Hepatocyte (in vitro differentiated cells): Measurements from ENCODE around the gene HYCC2. TPM values are rescaled to one million over a fixed set of nuclear protein-coding genes. Genes with fewer than 3 reads are reported as not detected.
"Not testable (repeated sequence)": the region's sequence is repeated elsewhere in the genome, so short reads cannot be mapped to it uniquely, and the experiment has no call there.

ENCODE experiments used
- DNase-seq: peaks from one replicate; pipeline ENCODE4 v3.0.0-alpha.2; 2016; ENCODE audit warnings: low spot score
- H2AFZ ChIP-seq: fragments of 200-600 bp; sonication (generic); 2 replicates; pipeline ENCODE4 v1.6.0; 2016; ENCODE audit warnings: antibody characterized with exemption, mild to moderate bottlenecking
- H3K27ac ChIP-seq: fragments of 200-600 bp; sonication (generic); 2 replicates; pipeline ENCODE4 v1.5.1; 2016; ENCODE audit warnings: mild to moderate bottlenecking
- H3K27me3 ChIP-seq: fragments of 200-600 bp; sonication (generic); 2 replicates; pipeline ENCODE4 v1.6.1; 2016
- H3K36me3 ChIP-seq: fragments of 200-600 bp; sonication (generic); replicated peaks from 2 replicates; pipeline ENCODE4 v1.5.1; 2016; ENCODE audit warnings: low read depth; ENCODE audit not compliant: insufficient read depth
- H3K4me1 ChIP-seq: fragments of 200-600 bp; sonication (generic); 2 replicates; pipeline ENCODE4 v1.5.1; 2016; ENCODE audit warnings: mild to moderate bottlenecking, moderate library complexity; ENCODE audit not compliant: insufficient read depth
- H3K4me2 ChIP-seq: fragments of 200-600 bp; sonication (generic); 2 replicates; pipeline ENCODE4 v1.6.0; 2016
- H3K4me3 ChIP-seq: fragments of 200-600 bp; sonication (generic); 2 replicates; pipeline ENCODE4 v1.5.1; 2016; ENCODE audit warnings: mild to moderate bottlenecking
- H3K79me2 ChIP-seq: fragments of 200-600 bp; sonication (generic); 2 replicates; pipeline ENCODE4 v1.6.0; 2017; ENCODE audit warnings: mild to moderate bottlenecking
- H3K9me2 ChIP-seq: fragments of 200-600 bp; sonication (generic); replicated peaks from 2 replicates; pipeline ENCODE4 v1.6.0; 2017; ENCODE audit warnings: mild to moderate bottlenecking; ENCODE audit not compliant: insufficient read depth
- H3K9me3 ChIP-seq: fragments of 200-600 bp; sonication (generic); 2 replicates; pipeline ENCODE4 v1.5.1; 2016; ENCODE audit warnings: low read depth, mild to moderate bottlenecking
- H4K20me1 ChIP-seq: fragments of 200-600 bp; sonication (generic); 2 replicates; pipeline ENCODE4 v1.6.0; 2016; ENCODE audit warnings: mild to moderate bottlenecking; ENCODE audit not compliant: insufficient read depth, poor library complexity, severe bottlenecking
- EZH2 ChIP-seq: fragments of 200-600 bp; sonication (generic); IDR thresholded peaks from 2 replicates; pipeline ENCODE4 v1.6.1; 2016; ENCODE audit warnings: antibody characterized with exemption, mild to moderate bottlenecking, borderline replicate concordance
- EZH2phosphoT487 ChIP-seq: fragments of 200-600 bp; sonication (generic); IDR thresholded peaks from one replicate; pipeline ENCODE4 v1.6.1; 2018; ENCODE audit warnings: antibody characterized with exemption, mild to moderate bottlenecking, low read depth, moderate library complexity; ENCODE audit not compliant: unreplicated experiment, severe bottlenecking
- whole genome bisulfite sequencing: methylation state at CpG from one replicate; pipeline ENCODE4 v1.1.6; 2016; ENCODE audit warnings: low lambda C conversion rate; ENCODE audit errors: missing lambda C conversion rate; 5-methylcytosine and 5-hydroxymethylcytosine counted together
- polyA plus RNA-seq: library from polyadenylated mRNA; unstranded; fragments of >200 nt; fragmentation: Nextera tagmentation; extraction: Ambion mirVana; gene quantifications from 2 replicates; pipeline ENCODE4 v1.2.1, GENCODE V29; 2016
- total RNA-seq: library from RNA; depleted of rRNA; stranded (reverse); fragments of >200 nt; gene quantifications from 2 replicates; pipeline ENCODE4 v1.2.3, GENCODE V29; 2014
- TF ChIP-seq, protein P1 (sequence below): fragments of 200-600 bp; sonication (generic); IDR thresholded peaks from 2 replicates; pipeline ENCODE4 v1.5.1; 2016; ENCODE audit warnings: antibody characterized with exemption, mild to moderate bottlenecking; ENCODE audit not compliant: poor library complexity

The HYCC2 gene
- total and polyA plus RNA-seq, 2 experiments from 2014 or later = 6.7 to 9.7 TPM

DNA sequence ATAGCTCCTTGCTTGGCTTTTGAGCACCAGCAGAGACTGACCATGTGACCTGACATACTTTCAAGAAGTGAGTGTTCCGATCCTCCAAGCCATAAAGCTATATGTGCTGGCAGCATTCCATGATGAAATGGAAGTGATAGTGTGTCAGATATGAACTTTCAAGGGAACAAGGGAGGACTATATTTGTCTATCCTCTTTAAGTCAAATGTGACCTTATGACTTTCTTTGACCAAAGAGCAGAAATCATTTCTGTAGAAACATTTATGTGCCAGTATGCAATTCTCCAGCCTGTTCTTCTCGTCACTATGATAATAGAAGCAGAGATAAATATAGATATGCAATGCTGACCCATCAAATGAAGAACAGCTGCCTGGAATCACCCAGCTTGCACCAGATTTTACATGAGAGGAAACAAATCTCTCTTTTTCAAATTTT is 14.4 kb downstream of the HYCC2 start:
- Histone ChIP-seq H3K9me2 (no peaks in the 10 kb centered on the region), H3K9me3 (no peaks in the 10 kb centered on the region), H3K4me2 (peak overlapping the region; percentile 21), H2AFZ (no peak overlapping the region), H4K20me1 (no peaks in the 10 kb centered on the region), H3K36me3 (no peaks in the 10 kb centered on the region), H3K27ac (peak overlapping the region; percentile 72), H3K4me1 (peaks cover 14% of the 10 kb centered on the region), H3K4me3 (no peak overlapping the region), H3K79me2 (peaks cover 80% of the 10 kb centered on the region), H3K27me3 (no peaks in the 10 kb centered on the region)
- peak; percentile 46 for DNase-seq
- no peak for TF ChIP-seq EZH2phosphoT487
- no peak for TF ChIP-seq EZH2
- TF ChIP-seq, protein P1, sequence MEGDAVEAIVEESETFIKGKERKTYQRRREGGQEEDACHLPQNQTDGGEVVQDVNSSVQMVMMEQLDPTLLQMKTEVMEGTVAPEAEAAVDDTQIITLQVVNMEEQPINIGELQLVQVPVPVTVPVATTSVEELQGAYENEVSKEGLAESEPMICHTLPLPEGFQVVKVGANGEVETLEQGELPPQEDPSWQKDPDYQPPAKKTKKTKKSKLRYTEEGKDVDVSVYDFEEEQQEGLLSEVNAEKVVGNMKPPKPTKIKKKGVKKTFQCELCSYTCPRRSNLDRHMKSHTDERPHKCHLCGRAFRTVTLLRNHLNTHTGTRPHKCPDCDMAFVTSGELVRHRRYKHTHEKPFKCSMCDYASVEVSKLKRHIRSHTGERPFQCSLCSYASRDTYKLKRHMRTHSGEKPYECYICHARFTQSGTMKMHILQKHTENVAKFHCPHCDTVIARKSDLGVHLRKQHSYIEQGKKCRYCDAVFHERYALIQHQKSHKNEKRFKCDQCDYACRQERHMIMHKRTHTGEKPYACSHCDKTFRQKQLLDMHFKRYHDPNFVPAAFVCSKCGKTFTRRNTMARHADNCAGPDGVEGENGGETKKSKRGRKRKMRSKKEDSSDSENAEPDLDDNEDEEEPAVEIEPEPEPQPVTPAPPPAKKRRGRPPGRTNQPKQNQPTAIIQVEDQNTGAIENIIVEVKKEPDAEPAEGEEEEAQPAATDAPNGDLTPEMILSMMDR = no peak
- WGBS = 45% methylated on average over 2 of the region's 2 CpGs

DNA sequence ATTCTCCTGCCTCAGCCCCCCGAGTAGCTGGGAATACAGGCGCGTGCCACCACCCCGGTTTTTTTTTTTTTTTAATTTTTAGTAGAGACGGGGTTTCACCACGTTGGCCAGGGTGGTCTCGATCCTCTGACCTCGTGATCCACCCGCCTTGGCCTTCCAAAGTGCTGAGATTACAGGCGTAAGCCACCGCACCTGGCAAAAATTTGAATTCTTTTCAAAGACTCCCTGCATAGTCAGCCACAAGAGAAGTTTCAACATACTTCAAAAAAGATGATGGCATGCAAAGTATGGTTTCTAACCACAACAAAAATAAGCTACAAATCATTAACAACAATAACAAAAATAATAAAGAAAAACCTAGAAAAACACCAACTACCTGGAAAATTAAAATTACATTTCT is 22.0 kb downstream of the HYCC2 start:
- Histone ChIP-seq H3K9me3 (no peaks in the 10 kb centered on the region), H3K36me3 (no peaks in the 10 kb centered on the region), H3K79me2 (peaks cover 78% of the 10 kb centered on the region), H3K4me3 (no peak overlapping the region), H2AFZ (no peak overlapping the region), H3K4me1 (no peaks in the 10 kb centered on the region), H3K4me2 (no peak overlapping the region), H4K20me1 (no peaks in the 10 kb centered on the region), H3K9me2 (no peaks in the 10 kb centered on the region), H3K27ac (no peak overlapping the region), H3K27me3 (no peaks in the 10 kb centered on the region)
- WGBS = 97% methylated on average over 11 of the region's 11 CpGs
- DNase-seq = no peak
- TF ChIP-seq EZH2 (no peak), EZH2phosphoT487 (no peak)
- TF ChIP-seq, protein P1 = no peak

DNA sequence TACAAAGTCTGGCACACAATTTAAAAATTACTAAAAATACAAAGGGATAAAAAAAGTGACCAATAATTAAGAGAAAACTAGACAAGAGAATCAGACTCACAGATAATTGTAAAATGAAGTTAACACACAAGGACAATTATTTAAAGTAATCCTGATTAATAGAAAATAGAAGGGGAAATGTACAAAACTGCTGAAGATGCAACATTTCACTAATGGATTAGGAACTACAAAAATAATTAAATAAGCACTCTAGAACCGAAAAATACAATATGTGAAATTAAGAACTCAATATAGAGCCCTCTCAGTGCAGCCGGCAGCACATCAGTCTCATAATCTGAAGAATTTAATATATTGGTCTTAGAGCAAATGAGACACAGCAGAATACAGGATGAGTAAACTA is 24.6 kb downstream of the HYCC2 start:
- Histone ChIP-seq H3K27me3 (no peaks in the 10 kb centered on the region), H3K27ac (no peak overlapping the region), H3K9me3 (no peaks in the 10 kb centered on the region), H2AFZ (no peak overlapping the region), H3K36me3 (no peaks in the 10 kb centered on the region), H3K4me3 (no peak overlapping the region), H3K4me1 (no peaks in the 10 kb centered on the region), H3K79me2 (peaks cover 61% of the 10 kb centered on the region), H3K4me2 (no peak overlapping the region), H3K9me2 (no peaks in the 10 kb centered on the region), H4K20me1 (no peaks in the 10 kb centered on the region)
- DNase-seq = no peak
- TF ChIP-seq EZH2phosphoT487 = no peak
- TF ChIP-seq, protein P1 = no peak
- no peak for TF ChIP-seq EZH2
- 99% methylated on average over 2 of the region's 2 CpGs for WGBS

DNA sequence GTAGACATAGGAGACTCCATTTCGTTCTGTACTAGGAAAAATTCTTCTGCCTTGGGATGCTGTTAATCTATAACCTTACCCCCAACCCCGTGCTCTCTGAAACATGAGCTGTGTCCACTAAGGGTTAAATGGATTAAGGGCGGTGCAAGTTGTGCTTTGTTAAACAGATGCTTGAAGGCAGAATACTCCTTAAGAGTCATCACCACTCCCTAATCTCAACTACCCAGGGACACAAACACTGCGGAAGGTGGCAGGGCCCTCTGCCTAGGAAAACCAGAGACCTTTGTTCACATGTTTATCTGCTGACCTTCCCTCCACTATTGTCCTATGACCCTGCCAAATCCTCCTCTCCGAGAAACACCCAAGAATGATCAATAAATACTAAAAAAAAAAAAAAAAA is 28.4 kb downstream of the HYCC2 start:
- not testable (repeated sequence) for H3K27ac ChIP-seq, H3K4me1 ChIP-seq, H3K9me3 ChIP-seq, H3K4me3 ChIP-seq, H3K36me3 ChIP-seq, H3K4me2 ChIP-seq, H4K20me1 ChIP-seq, DNase-seq, H3K27me3 ChIP-seq, H3K9me2 ChIP-seq, H2AFZ ChIP-seq
- peaks cover 29% of the 10 kb centered on the region for H3K79me2 ChIP-seq
- 54% methylated on average over 5 of the region's 5 CpGs for WGBS

DNA sequence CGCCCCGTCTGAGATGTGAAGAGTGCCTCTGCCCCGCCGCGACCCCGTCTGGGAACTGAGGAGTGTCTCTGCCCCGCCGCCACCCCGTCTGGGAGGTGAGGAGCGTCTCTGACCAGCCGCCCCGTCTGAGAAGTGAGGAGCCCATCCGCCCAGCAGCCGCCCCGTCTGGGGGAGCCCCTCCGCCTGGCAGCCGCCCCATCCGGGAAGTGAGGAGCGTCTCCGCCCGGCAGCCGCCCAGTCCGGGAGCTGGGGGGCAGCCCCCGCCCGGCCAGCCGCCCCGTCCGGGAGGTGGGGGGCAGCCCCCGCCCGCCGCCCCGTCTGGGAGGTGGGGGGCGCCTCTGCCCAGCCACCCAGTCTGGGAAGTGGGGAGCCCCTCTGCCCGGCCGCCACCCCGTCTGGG is 29.0 kb downstream of the HYCC2 start:
- H3K9me3 ChIP-seq, H3K9me2 ChIP-seq, H2AFZ ChIP-seq, H3K27ac ChIP-seq, H3K4me3 ChIP-seq, H3K4me2 ChIP-seq, DNase-seq, H3K36me3 ChIP-seq, H3K4me1 ChIP-seq, H4K20me1 ChIP-seq, H3K27me3 ChIP-seq: not testable (repeated sequence)
- peaks cover 29% of the 10 kb centered on the region for H3K79me2 ChIP-seq
- WGBS = 100% methylated on average over 13 of the region's 36 CpGs
